COR-L47 (cell line): ENCODE data around the gene MEPE.

Experiments
- DNase-seq: peaks from one replicate; lab custom pipeline; 2025; lab: John Stamatoyannopoulos, UW

Gene MEPE

GRCh38 chr4:87832669-87833068 lies at the start of gene MEPE:
MEPE (plus strand) TSS chr4:87832969; CDS start chr4:87834715, 1,746 bp downstream.
- DNase-seq = no peak

GRCh38 chr4:87783781-87784180 lies 49.0 kb upstream of the MEPE start:
- no peak for DNase-seq

GRCh38 chr4:87785731-87786509 lies 46.8 kb upstream of the MEPE start:
- no peak for DNase-seq

GRCh38 chr4:87799301-87800113 lies 33.3 kb upstream of the MEPE start, which contains the start of gene IBSP:
IBSP (plus strand) TSS chr4:87799554; CDS start chr4:87802362, 2,808 bp downstream.
- no peak for DNase-seq

- no peak for DNase-seq
Measured at GRCh38 chr4:87802858-87803257, 29.9 kb upstream of the MEPE start.

GRCh38 chr4:87803421-87803820 lies 29.3 kb upstream of the MEPE start:
- no peak for DNase-seq

GRCh38 chr4:87804871-87805270 lies 27.9 kb upstream of the MEPE start:
- DNase-seq = peak; percentile 4

- DNase-seq = no peak
Measured at GRCh38 chr4:87805971-87806370, 26.8 kb upstream of the MEPE start.

- no peak for DNase-seq
Measured at GRCh38 chr4:87806520-87806919, 26.2 kb upstream of the MEPE start.

- DNase-seq = no peak
Measured at GRCh38 chr4:87807402-87807801, 25.4 kb upstream of the MEPE start.

GRCh38 chr4:87811977-87812376 lies 20.8 kb upstream of the MEPE start:
- no peak for DNase-seq

GRCh38 chr4:87819281-87819919 lies 13.4 kb upstream of the MEPE start:
- no peak for DNase-seq

- no peak for DNase-seq
Measured at GRCh38 chr4:87823200-87823599, 9.6 kb upstream of the MEPE start.

- DNase-seq = no peak
Measured at GRCh38 chr4:87823724-87824123, 9.0 kb upstream of the MEPE start.

- DNase-seq = no peak
Measured at GRCh38 chr4:87824352-87824751, 8.4 kb upstream of the MEPE start.

GRCh38 chr4:87834401-87834800 lies 1.6 kb downstream of the MEPE start:
- no peak for DNase-seq

- DNase-seq = no peak
Measured at GRCh38 chr4:87835197-87835596, 2.4 kb downstream of the MEPE start.

- no peak for DNase-seq
Measured at GRCh38 chr4:87835743-87836142, 3.0 kb downstream of the MEPE start.

GRCh38 chr4:87838205-87838604 lies 5.4 kb downstream of the MEPE start:
- no peak for DNase-seq

GRCh38 chr4:87838890-87839591 lies 6.3 kb downstream of the MEPE start:
- DNase-seq = peak; percentile 13

- no peak for DNase-seq
Measured at GRCh38 chr4:87839592-87839946, 6.8 kb downstream of the MEPE start.

GRCh38 chr4:87840149-87840548 lies 7.4 kb downstream of the MEPE start:
- no peak for DNase-seq
